ACC112 (cell line): ENCODE data around the gene CRTC1.

Experiments used
- H2AFZ ChIP-seq: fragments of 200-600 bp; sonication (generic); one replicate; pipeline ENCODE4 v1.6.0; 2017; ENCODE audit warnings: antibody characterized with exemption, low read length; ENCODE audit not compliant: unreplicated experiment
- H3K27ac ChIP-seq: fragments of 200-600 bp; sonication (generic); 2 replicates; pipeline ENCODE4 v1.5.1; 2014; ENCODE audit warnings: low read depth, mild to moderate bottlenecking, antibody characterized with exemption, low read length, moderate library complexity
- H3K27me3 ChIP-seq: fragments of 200-600 bp; sonication (generic); 2 replicates; pipeline ENCODE4 v1.6.1; 2014; ENCODE audit warnings: mild to moderate bottlenecking, antibody characterized with exemption, low read length, moderate library complexity, mixed read lengths; ENCODE audit not compliant: insufficient read depth
- H3K36me3 ChIP-seq: fragments of 200-600 bp; sonication (generic); 2 replicates; pipeline ENCODE4 v1.6.1; 2016; ENCODE audit warnings: mild to moderate bottlenecking, antibody characterized with exemption, low read length, moderate library complexity, mixed read lengths; ENCODE audit not compliant: insufficient read depth
- H3K4me1 ChIP-seq: fragments of 200-600 bp; sonication (generic); one replicate; pipeline ENCODE4 v1.6.1; 2016; ENCODE audit warnings: low read length, mixed read lengths; ENCODE audit not compliant: insufficient read depth, unreplicated experiment, control insufficient read depth
- H3K4me3 ChIP-seq: fragments of 200-600 bp; sonication (generic); 2 replicates; pipeline ENCODE4 v1.5.1; 2014; ENCODE audit warnings: mild to moderate bottlenecking, low read depth, low read length
- H3K79me2 ChIP-seq: fragments of 200-600 bp; sonication (generic); one replicate; pipeline ENCODE4 v1.6.0; 2016; ENCODE audit warnings: low read length; ENCODE audit not compliant: control insufficient read depth, unreplicated experiment, insufficient read depth

The CRTC1 gene

GRCh38 chr19:18662972-18663732, 20.3 kb upstream of the CRTC1 start:
- Histone ChIP-seq H3K27me3 (no peaks in the 10 kb centered on the region), H3K27ac (no peak overlapping the region), H3K4me1 (peaks cover 32% of the 10 kb centered on the region), H2AFZ (no peak overlapping the region), H3K36me3 (no peaks in the 10 kb centered on the region), H3K79me2 (no peaks in the 10 kb centered on the region), H3K4me3 (no peak overlapping the region)

GRCh38 chr19:18663940-18664530, 19.4 kb upstream of the CRTC1 start:
- H2AFZ ChIP-seq: no peak overlapping the region
- no peak overlapping the region for H3K4me3 ChIP-seq
- H3K27ac ChIP-seq: no peak overlapping the region
- H3K79me2 ChIP-seq: no peaks in the 10 kb centered on the region
- H3K4me1 ChIP-seq: peaks cover 25% of the 10 kb centered on the region
- H3K36me3 ChIP-seq: no peaks in the 10 kb centered on the region
- H3K27me3 ChIP-seq: no peaks in the 10 kb centered on the region

GRCh38 chr19:18665771-18666202, 17.7 kb upstream of the CRTC1 start:
- Histone ChIP-seq H3K27me3 (no peaks in the 10 kb centered on the region), H3K36me3 (no peaks in the 10 kb centered on the region), H3K27ac (no peak overlapping the region), H3K4me1 (peaks cover 9% of the 10 kb centered on the region), H2AFZ (no peak overlapping the region), H3K79me2 (no peaks in the 10 kb centered on the region), H3K4me3 (no peak overlapping the region)

GRCh38 chr19:18666317-18666716, 17.2 kb upstream of the CRTC1 start:
- Histone ChIP-seq H3K27ac (no peak overlapping the region), H3K27me3 (no peaks in the 10 kb centered on the region), H3K4me1 (peaks cover 4% of the 10 kb centered on the region), H3K4me3 (no peak overlapping the region), H3K79me2 (no peaks in the 10 kb centered on the region), H3K36me3 (no peaks in the 10 kb centered on the region), H2AFZ (no peak overlapping the region)

- Histone ChIP-seq H3K79me2 (no peaks in the 10 kb centered on the region), H3K27me3 (no peaks in the 10 kb centered on the region), H3K36me3 (no peaks in the 10 kb centered on the region), H2AFZ (no peak overlapping the region), H3K4me3 (no peak overlapping the region), H3K4me1 (no peaks in the 10 kb centered on the region), H3K27ac (no peak overlapping the region)
These were observed 16.7 kb upstream of the CRTC1 start for GRCh38 chr19:18666784-18667183.

GRCh38 chr19:18667531-18668251, 15.8 kb upstream of the CRTC1 start:
- H3K27ac ChIP-seq: no peak overlapping the region
- H3K79me2 ChIP-seq: no peaks in the 10 kb centered on the region
- H3K4me1 ChIP-seq: no peaks in the 10 kb centered on the region
- H3K4me3 ChIP-seq: no peak overlapping the region
- no peaks in the 10 kb centered on the region for H3K27me3 ChIP-seq
- no peak overlapping the region for H2AFZ ChIP-seq
- H3K36me3 ChIP-seq: no peaks in the 10 kb centered on the region

- Histone ChIP-seq H3K4me1 (no peaks in the 10 kb centered on the region), H3K27ac (no peak overlapping the region), H3K79me2 (no peaks in the 10 kb centered on the region), H2AFZ (no peak overlapping the region), H3K4me3 (no peak overlapping the region), H3K27me3 (no peaks in the 10 kb centered on the region), H3K36me3 (no peaks in the 10 kb centered on the region)
These were observed 15.2 kb upstream of the CRTC1 start for GRCh38 chr19:18668252-18668631.

GRCh38 chr19:18668744-18669523, 14.5 kb upstream of the CRTC1 start:
- H3K79me2 ChIP-seq: no peaks in the 10 kb centered on the region
- no peaks in the 10 kb centered on the region for H3K27me3 ChIP-seq
- no peaks in the 10 kb centered on the region for H3K36me3 ChIP-seq
- H2AFZ ChIP-seq: no peak overlapping the region
- no peaks in the 10 kb centered on the region for H3K4me1 ChIP-seq
- H3K4me3 ChIP-seq: no peak overlapping the region
- no peak overlapping the region for H3K27ac ChIP-seq

- Histone ChIP-seq H3K4me1 (no peaks in the 10 kb centered on the region), H3K36me3 (no peaks in the 10 kb centered on the region), H2AFZ (no peak overlapping the region), H3K27ac (no peak overlapping the region), H3K27me3 (no peaks in the 10 kb centered on the region), H3K79me2 (no peaks in the 10 kb centered on the region), H3K4me3 (no peak overlapping the region)
These were observed 14.0 kb upstream of the CRTC1 start for GRCh38 chr19:18669524-18669817.

- Histone ChIP-seq H3K4me3 (no peak overlapping the region), H3K79me2 (no peaks in the 10 kb centered on the region), H3K36me3 (no peaks in the 10 kb centered on the region), H3K27me3 (no peaks in the 10 kb centered on the region), H3K4me1 (no peaks in the 10 kb centered on the region), H2AFZ (no peak overlapping the region), H3K27ac (no peak overlapping the region)
These were observed 13.6 kb upstream of the CRTC1 start for GRCh38 chr19:18669883-18670282.
